Measurements from ENCODE around the gene TTC38. TPM values are rescaled to one million over a fixed set of nuclear protein-coding genes. Genes with fewer than 3 reads are reported as not detected.

Gene TTC38
- total RNA-seq, 1 experiment from 2014 or later = 16.7 TPM

DNA sequence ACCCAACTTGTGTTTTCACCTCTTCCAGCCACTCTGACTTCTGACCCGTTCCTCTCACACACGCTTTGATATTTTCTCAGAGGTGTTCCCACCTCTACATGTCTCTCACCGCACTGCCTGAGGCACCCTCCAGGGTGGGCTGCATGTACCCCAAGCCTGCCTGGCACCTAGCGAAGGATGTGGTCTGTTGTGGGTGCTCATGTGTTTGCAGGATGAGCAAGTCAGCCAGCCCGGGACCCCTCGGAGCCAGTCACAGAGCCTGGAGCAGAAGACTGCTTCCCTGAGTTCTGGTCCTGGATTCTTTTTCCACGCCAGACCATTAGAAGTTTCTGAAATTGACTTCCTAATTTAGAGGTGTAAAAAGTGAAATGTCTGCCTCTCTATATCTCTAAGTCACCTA, 32.7 kb downstream of the TTC38 start:
- no peak overlapping the region for H3K27ac Mint-ChIP-seq (ENCODE audit: low read depth, unreplicated experiment)
- H3K4me3 Mint-ChIP-seq (ENCODE audit: unreplicated experiment) = no peak overlapping the region
- POLR2A ChIA-PET = no interaction called here
- CTCF ChIA-PET = interaction anchor here (0.7 to 1.6 kb wide), 3 partner anchors 178 to 306 kb away, joined by 3 to 5 read pairs (median 4); no protein-coding TSS in a partner anchor
- peaks cover 34% of the 10 kb centered on the region for H3K36me3 Mint-ChIP-seq (ENCODE audit: insufficient read depth, unreplicated experiment)
- intact Hi-C loops (cut with micrococcal nuclease) = no loop called here
- peaks cover 36% of the 10 kb centered on the region for H3K4me1 Mint-ChIP-seq (ENCODE audit: insufficient read depth, unreplicated experiment)
- no TSS peak for BruUV-seq (replicated peaks)
- no peak for DNase-seq (ENCODE audit: unreplicated experiment)
- TF ChIP-seq, protein P1, sequence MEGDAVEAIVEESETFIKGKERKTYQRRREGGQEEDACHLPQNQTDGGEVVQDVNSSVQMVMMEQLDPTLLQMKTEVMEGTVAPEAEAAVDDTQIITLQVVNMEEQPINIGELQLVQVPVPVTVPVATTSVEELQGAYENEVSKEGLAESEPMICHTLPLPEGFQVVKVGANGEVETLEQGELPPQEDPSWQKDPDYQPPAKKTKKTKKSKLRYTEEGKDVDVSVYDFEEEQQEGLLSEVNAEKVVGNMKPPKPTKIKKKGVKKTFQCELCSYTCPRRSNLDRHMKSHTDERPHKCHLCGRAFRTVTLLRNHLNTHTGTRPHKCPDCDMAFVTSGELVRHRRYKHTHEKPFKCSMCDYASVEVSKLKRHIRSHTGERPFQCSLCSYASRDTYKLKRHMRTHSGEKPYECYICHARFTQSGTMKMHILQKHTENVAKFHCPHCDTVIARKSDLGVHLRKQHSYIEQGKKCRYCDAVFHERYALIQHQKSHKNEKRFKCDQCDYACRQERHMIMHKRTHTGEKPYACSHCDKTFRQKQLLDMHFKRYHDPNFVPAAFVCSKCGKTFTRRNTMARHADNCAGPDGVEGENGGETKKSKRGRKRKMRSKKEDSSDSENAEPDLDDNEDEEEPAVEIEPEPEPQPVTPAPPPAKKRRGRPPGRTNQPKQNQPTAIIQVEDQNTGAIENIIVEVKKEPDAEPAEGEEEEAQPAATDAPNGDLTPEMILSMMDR (IDR thresholded peaks at IDR 0.05; ENCODE audit: unreplicated experiment) = no peak
- no peaks in the 10 kb centered on the region for H3K9me3 Mint-ChIP-seq (ENCODE audit: unreplicated experiment)
- no peaks in the 10 kb centered on the region for H3K27me3 Mint-ChIP-seq (ENCODE audit: insufficient read depth, unreplicated experiment)

DNA sequence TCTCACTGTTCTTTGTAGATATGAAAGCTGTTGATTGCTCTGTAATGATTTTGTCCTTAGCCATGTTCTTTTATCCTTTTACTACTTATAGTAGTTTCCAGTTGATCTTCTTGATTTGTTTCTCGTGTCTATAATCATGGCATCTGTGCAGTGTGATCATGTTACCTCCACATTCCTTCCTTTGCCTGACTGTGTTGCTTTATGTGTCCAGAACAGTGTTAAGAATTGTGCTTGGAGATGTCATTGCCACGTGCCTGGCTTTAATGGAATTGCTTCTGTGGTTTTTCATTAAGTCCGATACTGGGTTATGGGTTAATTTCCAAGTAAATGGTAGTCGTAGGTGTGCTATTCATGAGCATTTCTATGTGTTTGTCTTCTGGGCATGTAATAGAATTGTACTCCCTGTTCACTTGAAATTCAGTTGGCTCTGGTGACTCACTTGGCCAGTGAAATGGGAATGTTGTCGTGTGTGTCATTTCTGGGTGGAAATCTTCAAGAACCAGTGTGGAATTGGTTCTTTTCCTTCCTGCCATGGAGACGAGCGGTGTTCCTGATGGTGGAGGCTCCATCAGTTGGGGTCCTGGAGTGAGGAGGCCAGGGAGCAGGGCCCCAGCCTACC, 35.6 kb downstream of the TTC38 start:
- CTCF ChIA-PET = interaction anchor here (0.7 to 1.5 kb wide), 6 partner anchors 10 to 319 kb away, joined by 3 to 16 read pairs (median 3); no protein-coding TSS in a partner anchor
- DNase-seq (ENCODE audit: unreplicated experiment) = peak; percentile 9
- H3K36me3 Mint-ChIP-seq (ENCODE audit: insufficient read depth, unreplicated experiment) = peaks cover 36% of the 10 kb centered on the region

DNA sequence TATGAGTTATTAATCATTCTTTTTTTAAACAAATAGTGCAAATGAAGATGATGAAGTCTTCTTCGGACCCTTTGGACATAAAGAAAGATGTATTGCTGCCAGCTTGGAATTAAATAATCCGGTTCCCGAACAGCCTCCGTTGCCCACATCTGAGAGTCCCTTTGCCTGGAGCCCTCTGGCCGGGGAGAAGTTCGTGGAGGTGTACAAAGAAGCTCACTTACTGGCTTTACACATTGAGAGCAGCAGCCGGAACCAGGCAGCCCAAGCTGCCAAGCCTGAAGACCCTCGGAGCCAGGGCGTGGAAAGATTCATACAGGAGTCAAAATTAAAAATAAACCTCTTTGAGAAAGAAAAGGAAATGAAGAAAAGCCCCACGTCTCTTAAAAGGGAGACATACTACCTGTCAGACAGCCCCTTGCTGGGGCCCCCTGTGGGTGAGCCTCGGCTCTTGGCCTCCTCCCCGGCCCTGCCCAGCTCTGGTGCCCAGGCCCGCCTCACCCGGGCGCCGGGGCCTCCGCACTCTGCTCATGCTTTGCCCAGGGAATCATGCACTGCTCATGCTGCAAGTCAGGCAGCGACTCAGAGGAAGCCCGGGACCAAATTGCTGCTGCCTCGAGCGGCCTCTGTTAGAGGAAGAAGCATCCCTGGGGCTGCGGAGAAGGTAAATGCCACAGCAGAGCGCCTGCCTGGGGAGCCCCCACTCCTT, 40.6 kb downstream of the TTC38 start:
- Mint-ChIP-seq H3K4me1 (ENCODE audit: insufficient read depth, unreplicated experiment) (peaks cover 5% of the 10 kb centered on the region), H3K4me3 (ENCODE audit: unreplicated experiment) (no peak overlapping the region), H3K9me3 (ENCODE audit: unreplicated experiment) (no peaks in the 10 kb centered on the region), H3K27ac (ENCODE audit: low read depth, unreplicated experiment) (no peak overlapping the region), H3K27me3 (ENCODE audit: insufficient read depth, unreplicated experiment) (no peaks in the 10 kb centered on the region), H3K36me3 (ENCODE audit: insufficient read depth, unreplicated experiment) (peaks cover 12% of the 10 kb centered on the region)
- ChIA-PET POLR2A (interaction anchor here (0.9 kb wide), 1 partner anchor 27 kb away, joined by 3 read pairs; the partner anchor contains the start of gene TRMU), CTCF (interaction anchor here (0.6 to 11.2 kb wide), 5 partner anchors 186 to 423 kb away, joined by 3 to 157 read pairs (median 3); no protein-coding TSS in a partner anchor)
- no peak for DNase-seq (ENCODE audit: unreplicated experiment)
- TSS peak; percentile 46 for BruUV-seq (replicated peaks)
- TF ChIP-seq, protein P1 (IDR thresholded peaks at IDR 0.05; ENCODE audit: unreplicated experiment) = no peak
- intact Hi-C loops (cut with micrococcal nuclease) = no loop called here

More for the DNA sequence above, 35.6 kb downstream of the TTC38 start:
- TF ChIP-seq, protein P1 (IDR thresholded peaks at IDR 0.05; ENCODE audit: unreplicated experiment) = no peak
- Mint-ChIP-seq H3K9me3 (ENCODE audit: unreplicated experiment) (no peaks in the 10 kb centered on the region), H3K27ac (ENCODE audit: low read depth, unreplicated experiment) (peak overlapping the region; percentile 82), H3K27me3 (ENCODE audit: insufficient read depth, unreplicated experiment) (no peaks in the 10 kb centered on the region), H3K4me3 (ENCODE audit: unreplicated experiment) (no peak overlapping the region), H3K4me1 (ENCODE audit: insufficient read depth, unreplicated experiment) (peaks cover 21% of the 10 kb centered on the region)
- intact Hi-C loops (cut with micrococcal nuclease) = no loop called here
- POLR2A ChIA-PET = no interaction called here
- no TSS peak for BruUV-seq (replicated peaks)

DNA sequence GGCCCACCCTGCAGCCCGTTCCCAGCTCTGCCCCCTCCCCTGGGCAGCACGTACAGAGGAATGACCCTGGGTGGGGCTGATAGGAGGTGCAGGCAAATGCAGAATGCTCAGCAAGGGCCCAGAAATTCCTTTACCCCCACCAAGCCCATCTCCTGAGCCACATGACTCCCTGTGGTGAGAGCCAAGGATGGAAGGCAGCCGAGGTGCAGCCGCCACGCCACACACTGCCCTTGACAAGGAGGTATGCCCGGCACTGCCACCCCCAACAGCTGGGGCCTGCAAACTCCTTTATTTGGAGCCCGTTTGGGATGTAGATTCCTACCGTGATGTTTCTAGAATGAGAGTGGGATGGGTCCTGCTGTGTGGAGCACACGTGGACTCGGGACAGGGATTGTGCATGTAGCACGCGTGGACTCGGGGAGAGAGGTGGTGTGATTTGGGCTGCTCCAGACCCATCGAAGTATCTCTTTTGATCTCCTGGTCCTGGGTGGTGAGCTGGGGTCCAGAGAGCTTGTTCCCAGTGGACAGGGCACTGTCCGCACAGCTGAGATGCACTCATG, 41.8 kb downstream of the TTC38 start:
- Mint-ChIP-seq H3K27me3 (ENCODE audit: insufficient read depth, unreplicated experiment) (no peaks in the 10 kb centered on the region), H3K36me3 (ENCODE audit: insufficient read depth, unreplicated experiment) (peaks cover 12% of the 10 kb centered on the region), H3K4me3 (ENCODE audit: unreplicated experiment) (no peak overlapping the region), H3K9me3 (ENCODE audit: unreplicated experiment) (no peaks in the 10 kb centered on the region), H3K4me1 (ENCODE audit: insufficient read depth, unreplicated experiment) (no peaks in the 10 kb centered on the region), H3K27ac (ENCODE audit: low read depth, unreplicated experiment) (no peak overlapping the region)
- TF ChIP-seq, protein P1 (IDR thresholded peaks at IDR 0.05; ENCODE audit: unreplicated experiment) = no peak
- BruUV-seq (replicated peaks) = no TSS peak
- POLR2A ChIA-PET = interaction anchor here (0.9 kb wide), 1 partner anchor 26 kb away, joined by 3 read pairs; the partner anchor contains the start of gene TRMU
- intact Hi-C loops (cut with micrococcal nuclease) = no loop called here
- DNase-seq (ENCODE audit: unreplicated experiment) = no peak
- CTCF ChIA-PET = interaction anchor here (0.8 to 11.2 kb wide), 4 partner anchors 65 to 303 kb away, joined by 3 to 157 read pairs (median 8); no protein-coding TSS in a partner anchor
